B cell (primary cell): ENCODE measurements around the gene AHCTF1.

Experiments
- CTCF ChIP-seq: fragments of 200-600 bp; IDR thresholded peaks from one replicate; pipeline ENCODE4 v1.8.0; 2022; ENCODE audit warnings: antibody characterized with exemption, mild to moderate bottlenecking
- EZH2 ChIP-seq: IDR thresholded peaks from 2 replicates; pipeline ENCODE4 v1.6.1; 2012; ENCODE audit warnings: borderline replicate concordance, low read depth, mild to moderate bottlenecking, moderate library complexity, low read length; ENCODE audit not compliant: insufficient read depth, poor library complexity, severe bottlenecking

DNA sequence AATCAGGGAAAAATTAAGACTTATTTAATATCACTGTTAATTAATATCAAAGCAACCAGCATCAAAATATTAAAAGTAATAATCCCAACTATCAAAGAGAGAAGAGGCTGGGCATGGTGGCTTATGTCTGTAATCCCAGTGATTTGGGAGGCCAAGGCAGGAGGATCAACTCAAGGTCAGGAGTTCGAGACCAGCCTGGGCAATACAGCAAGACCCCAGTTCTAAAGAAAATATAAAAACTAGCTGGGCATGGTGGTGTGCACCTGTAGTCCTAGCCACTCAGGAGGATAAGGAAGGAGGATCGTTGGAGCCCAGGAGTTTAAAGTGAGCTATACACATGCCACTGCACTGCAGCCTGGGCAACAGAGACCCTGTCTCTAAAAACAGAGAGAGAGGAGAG is 43.2 kb downstream of the AHCTF1 start:
- TF ChIP-seq CTCF (no peak), EZH2 (no peak)
